ENCODE measurements around the gene SEPHS1.
A peak's percentile ranks its signal among the peaks of the same experiment; 100 is the strongest.

Gene SEPHS1

DNA sequence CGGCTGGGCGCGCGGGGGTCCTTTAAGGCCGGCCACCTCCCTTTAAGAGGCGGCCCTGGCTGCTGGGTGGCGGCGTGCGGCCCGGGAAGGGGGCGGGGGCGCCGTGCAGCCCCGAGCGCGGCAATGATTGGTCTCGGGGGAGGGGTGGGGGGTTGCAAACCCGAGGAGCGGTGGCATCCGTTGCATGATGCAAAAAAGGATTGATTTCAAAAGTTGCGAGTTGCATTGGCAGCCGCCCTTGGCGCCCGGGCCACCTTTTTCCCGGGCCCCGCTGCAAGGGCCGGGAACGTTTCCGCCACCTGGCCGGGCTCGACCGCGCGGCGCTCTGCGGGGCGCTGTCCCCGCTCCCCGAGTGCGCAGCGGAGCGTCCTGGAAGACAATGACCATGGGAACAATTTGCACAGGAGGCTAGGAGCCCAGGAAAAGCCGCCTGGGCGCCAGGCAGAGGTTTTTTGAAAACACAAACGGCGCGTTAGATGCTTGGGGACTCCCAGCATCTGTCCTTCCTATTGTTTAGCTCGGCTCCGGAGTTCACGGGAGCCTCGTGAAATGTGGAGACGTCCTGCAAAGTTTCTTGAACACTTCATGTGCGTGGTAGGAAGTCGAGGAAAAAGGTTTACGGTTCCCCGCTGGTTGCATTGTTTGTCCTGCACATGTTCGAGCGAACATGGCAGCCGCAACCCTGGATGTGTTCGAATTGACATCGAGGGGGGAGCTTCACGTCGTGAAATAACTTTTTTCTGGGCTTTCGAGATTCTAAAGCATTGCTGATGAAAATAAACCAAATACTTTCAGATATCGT lies at the start of gene SEPHS1 (continued):
- TF ChIP-seq, protein P1, sequence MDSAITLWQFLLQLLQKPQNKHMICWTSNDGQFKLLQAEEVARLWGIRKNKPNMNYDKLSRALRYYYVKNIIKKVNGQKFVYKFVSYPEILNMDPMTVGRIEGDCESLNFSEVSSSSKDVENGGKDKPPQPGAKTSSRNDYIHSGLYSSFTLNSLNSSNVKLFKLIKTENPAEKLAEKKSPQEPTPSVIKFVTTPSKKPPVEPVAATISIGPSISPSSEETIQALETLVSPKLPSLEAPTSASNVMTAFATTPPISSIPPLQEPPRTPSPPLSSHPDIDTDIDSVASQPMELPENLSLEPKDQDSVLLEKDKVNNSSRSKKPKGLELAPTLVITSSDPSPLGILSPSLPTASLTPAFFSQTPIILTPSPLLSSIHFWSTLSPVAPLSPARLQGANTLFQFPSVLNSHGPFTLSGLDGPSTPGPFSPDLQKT (IDR thresholded peaks at IDR 0.05; ENCODE audit: borderline replicate concordance, low read depth, low read length) = no peak
- TF ChIP-seq, protein P2, sequence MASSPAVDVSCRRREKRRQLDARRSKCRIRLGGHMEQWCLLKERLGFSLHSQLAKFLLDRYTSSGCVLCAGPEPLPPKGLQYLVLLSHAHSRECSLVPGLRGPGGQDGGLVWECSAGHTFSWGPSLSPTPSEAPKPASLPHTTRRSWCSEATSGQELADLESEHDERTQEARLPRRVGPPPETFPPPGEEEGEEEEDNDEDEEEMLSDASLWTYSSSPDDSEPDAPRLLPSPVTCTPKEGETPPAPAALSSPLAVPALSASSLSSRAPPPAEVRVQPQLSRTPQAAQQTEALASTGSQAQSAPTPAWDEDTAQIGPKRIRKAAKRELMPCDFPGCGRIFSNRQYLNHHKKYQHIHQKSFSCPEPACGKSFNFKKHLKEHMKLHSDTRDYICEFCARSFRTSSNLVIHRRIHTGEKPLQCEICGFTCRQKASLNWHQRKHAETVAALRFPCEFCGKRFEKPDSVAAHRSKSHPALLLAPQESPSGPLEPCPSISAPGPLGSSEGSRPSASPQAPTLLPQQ (tag by site-specific recombination; IDR thresholded peaks at IDR 0.05) = peak; percentile 12
- TF ChIP-seq ZBTB1 (tag by site-specific recombination; IDR thresholded peaks at IDR 0.05) (no peak), KLF16 (tag by site-specific recombination; IDR thresholded peaks at IDR 0.05) (peak; percentile 81; the same call in 1 of the 2 replicates), OSR2 (tag by site-specific recombination; IDR thresholded peaks at IDR 0.05) (peak; percentile 53), ZNF510 (tag by site-specific recombination; IDR thresholded peaks at IDR 0.05; ENCODE audit: insufficient replicate concordance) (no peak), SCRT1 (tag by site-specific recombination; IDR thresholded peaks at IDR 0.05; ENCODE audit: borderline replicate concordance) (no peak), ZNF19 (tag by site-specific recombination; IDR thresholded peaks at IDR 0.05; ENCODE audit: low read depth) (no peak), ZNF133 (tag by site-specific recombination; IDR thresholded peaks at IDR 0.05) (no peak), ZNF155 (tag by site-specific recombination; IDR thresholded peaks at IDR 0.05) (no peak), ZNF654 (tag by site-specific recombination; IDR thresholded peaks at IDR 0.05; ENCODE audit: low read depth) (no peak), ZNF433 (tag by site-specific recombination; IDR thresholded peaks at IDR 0.05; ENCODE audit: low read depth) (no peak), ZNF114 (tag by site-specific recombination; IDR thresholded peaks at IDR 0.05) (no peak), ZNF112 (tag by site-specific recombination; IDR thresholded peaks at IDR 0.05) (no peak), ZNF514 (tag by site-specific recombination; IDR thresholded peaks at IDR 0.05) (no peak), ZNF48 (tag by site-specific recombination; IDR thresholded peaks at IDR 0.05) (no peak)
- TF ChIP-seq, protein P3, sequence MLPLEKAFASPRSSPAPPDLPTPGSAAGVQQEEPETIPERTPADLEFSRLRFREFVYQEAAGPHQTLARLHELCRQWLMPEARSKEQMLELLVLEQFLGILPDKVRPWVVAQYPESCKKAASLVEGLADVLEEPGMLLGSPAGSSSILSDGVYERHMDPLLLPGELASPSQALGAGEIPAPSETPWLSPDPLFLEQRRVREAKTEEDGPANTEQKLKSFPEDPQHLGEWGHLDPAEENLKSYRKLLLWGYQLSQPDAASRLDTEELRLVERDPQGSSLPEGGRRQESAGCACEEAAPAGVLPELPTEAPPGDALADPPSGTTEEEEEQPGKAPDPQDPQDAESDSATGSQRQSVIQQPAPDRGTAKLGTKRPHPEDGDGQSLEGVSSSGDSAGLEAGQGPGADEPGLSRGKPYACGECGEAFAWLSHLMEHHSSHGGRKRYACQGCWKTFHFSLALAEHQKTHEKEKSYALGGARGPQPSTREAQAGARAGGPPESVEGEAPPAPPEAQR (tag by site-specific recombination; IDR thresholded peaks at IDR 0.05) = no peak
- TF ChIP-seq, protein P4, sequence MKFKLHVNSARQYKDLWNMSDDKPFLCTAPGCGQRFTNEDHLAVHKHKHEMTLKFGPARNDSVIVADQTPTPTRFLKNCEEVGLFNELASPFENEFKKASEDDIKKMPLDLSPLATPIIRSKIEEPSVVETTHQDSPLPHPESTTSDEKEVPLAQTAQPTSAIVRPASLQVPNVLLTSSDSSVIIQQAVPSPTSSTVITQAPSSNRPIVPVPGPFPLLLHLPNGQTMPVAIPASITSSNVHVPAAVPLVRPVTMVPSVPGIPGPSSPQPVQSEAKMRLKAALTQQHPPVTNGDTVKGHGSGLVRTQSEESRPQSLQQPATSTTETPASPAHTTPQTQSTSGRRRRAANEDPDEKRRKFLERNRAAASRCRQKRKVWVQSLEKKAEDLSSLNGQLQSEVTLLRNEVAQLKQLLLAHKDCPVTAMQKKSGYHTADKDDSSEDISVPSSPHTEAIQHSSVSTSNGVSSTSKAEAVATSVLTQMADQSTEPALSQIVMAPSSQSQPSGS (tag by site-specific recombination; IDR thresholded peaks at IDR 0.05; ENCODE audit: low read depth) = no peak
- TF ChIP-seq, protein P5, sequence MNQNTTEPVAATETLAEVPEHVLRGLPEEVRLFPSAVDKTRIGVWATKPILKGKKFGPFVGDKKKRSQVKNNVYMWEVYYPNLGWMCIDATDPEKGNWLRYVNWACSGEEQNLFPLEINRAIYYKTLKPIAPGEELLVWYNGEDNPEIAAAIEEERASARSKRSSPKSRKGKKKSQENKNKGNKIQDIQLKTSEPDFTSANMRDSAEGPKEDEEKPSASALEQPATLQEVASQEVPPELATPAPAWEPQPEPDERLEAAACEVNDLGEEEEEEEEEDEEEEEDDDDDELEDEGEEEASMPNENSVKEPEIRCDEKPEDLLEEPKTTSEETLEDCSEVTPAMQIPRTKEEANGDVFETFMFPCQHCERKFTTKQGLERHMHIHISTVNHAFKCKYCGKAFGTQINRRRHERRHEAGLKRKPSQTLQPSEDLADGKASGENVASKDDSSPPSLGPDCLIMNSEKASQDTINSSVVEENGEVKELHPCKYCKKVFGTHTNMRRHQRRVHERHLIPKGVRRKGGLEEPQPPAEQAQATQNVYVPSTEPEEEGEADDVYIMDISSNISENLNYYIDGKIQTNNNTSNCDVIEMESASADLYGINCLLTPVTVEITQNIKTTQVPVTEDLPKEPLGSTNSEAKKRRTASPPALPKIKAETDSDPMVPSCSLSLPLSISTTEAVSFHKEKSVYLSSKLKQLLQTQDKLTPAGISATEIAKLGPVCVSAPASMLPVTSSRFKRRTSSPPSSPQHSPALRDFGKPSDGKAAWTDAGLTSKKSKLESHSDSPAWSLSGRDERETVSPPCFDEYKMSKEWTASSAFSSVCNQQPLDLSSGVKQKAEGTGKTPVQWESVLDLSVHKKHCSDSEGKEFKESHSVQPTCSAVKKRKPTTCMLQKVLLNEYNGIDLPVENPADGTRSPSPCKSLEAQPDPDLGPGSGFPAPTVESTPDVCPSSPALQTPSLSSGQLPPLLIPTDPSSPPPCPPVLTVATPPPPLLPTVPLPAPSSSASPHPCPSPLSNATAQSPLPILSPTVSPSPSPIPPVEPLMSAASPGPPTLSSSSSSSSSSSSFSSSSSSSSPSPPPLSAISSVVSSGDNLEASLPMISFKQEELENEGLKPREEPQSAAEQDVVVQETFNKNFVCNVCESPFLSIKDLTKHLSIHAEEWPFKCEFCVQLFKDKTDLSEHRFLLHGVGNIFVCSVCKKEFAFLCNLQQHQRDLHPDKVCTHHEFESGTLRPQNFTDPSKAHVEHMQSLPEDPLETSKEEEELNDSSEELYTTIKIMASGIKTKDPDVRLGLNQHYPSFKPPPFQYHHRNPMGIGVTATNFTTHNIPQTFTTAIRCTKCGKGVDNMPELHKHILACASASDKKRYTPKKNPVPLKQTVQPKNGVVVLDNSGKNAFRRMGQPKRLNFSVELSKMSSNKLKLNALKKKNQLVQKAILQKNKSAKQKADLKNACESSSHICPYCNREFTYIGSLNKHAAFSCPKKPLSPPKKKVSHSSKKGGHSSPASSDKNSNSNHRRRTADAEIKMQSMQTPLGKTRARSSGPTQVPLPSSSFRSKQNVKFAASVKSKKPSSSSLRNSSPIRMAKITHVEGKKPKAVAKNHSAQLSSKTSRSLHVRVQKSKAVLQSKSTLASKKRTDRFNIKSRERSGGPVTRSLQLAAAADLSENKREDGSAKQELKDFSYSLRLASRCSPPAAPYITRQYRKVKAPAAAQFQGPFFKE (tag by site-specific recombination; IDR thresholded peaks at IDR 0.05; ENCODE audit: borderline replicate concordance) = no peak
- TF ChIP-seq, protein P6, sequence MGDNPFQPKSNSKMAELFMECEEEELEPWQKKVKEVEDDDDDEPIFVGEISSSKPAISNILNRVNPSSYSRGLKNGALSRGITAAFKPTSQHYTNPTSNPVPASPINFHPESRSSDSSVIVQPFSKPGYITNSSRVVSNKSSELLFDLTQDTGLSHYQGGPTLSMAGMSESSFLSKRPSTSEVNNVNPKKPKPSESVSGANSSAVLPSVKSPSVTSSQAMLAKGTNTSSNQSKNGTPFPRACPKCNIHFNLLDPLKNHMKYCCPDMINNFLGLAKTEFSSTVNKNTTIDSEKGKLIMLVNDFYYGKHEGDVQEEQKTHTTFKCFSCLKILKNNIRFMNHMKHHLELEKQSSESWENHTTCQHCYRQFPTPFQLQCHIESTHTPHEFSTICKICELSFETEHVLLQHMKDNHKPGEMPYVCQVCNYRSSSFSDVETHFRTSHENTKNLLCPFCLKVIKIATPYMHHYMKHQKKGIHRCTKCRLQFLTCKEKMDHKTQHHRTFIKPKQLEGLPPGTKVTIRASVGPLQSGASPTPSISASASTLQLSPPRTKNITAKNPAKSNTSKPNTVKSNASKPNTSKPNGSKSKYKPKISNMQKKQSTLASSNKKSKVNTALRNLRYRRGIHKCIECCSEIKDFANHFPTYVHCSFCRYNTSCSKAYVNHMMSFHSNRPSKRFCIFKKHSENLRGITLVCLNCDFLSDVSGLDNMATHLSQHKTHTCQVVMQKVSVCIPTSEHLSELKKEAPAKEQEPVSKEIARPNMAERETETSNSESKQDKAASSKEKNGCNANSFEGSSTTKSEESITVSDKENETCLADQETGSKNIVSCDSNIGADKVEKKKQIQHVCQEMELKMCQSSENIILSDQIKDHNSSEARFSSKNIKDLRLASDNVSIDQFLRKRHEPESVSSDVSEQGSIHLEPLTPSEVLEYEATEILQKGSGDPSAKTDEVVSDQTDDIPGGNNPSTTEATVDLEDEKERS (tag by site-specific recombination; IDR thresholded peaks at IDR 0.05) = no peak
- TF ChIP-seq, protein P7, sequence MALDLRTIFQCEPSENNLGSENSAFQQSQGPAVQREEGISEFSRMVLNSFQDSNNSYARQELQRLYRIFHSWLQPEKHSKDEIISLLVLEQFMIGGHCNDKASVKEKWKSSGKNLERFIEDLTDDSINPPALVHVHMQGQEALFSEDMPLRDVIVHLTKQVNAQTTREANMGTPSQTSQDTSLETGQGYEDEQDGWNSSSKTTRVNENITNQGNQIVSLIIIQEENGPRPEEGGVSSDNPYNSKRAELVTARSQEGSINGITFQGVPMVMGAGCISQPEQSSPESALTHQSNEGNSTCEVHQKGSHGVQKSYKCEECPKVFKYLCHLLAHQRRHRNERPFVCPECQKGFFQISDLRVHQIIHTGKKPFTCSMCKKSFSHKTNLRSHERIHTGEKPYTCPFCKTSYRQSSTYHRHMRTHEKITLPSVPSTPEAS (tag by site-specific recombination; IDR thresholded peaks at IDR 0.05) = no peak

Data from HEK293 (cell line).